GM12878 (cell line): ENCODE data around the gene MPP2. TPM values are rescaled to one million over a fixed set of nuclear protein-coding genes. Genes with fewer than 3 reads are reported as not detected.

Experiments
- ATAC-seq: fragments of 200-7000 bp; cut with Tn5 transposase; 3 replicates; pipeline ENCODE4 v1.9.1; 2020; ENCODE audit warnings: mild to moderate bottlenecking, moderate library complexity
- BruUV-seq: library from RNA; stranded (reverse); fragments of 400-500 nt; replicated peaks from 2 replicates; lab custom pipeline; 2021; lab: Mats Ljungman, UMichigan
- CTCF ChIA-PET: fragments of 300-600 bp; sonication (Branson Sonifier 250); formaldehyde crosslinking; extraction: SDS; loops from one replicate; lab custom pipeline; 2021; ENCODE audit warnings: inconsistent platforms; lab: Yijun Ruan, JAX
- POLR2A ChIA-PET: fragments of 350-600 bp; formaldehyde crosslinking; extraction: SDS; loops from one replicate; lab custom pipeline; 2021; ENCODE audit warnings: inconsistent platforms; lab: Charles Lee
- RAD21 ChIA-PET: fragments of 300-600 bp; sonication (Branson Sonifier 250); formaldehyde crosslinking; loops from one replicate; lab custom pipeline; 2023; ENCODE audit warnings: antibody characterized with exemption; ENCODE audit not compliant: unreplicated experiment; lab: Charles Lee
- SMC1A ChIA-PET: fragments of 300-600 bp; sonication (Branson Sonifier 250); formaldehyde crosslinking; loops from one replicate; lab custom pipeline; 2023; ENCODE audit not compliant: unreplicated experiment, uncharacterized antibody; lab: Charles Lee
- DNase-seq: peaks from one replicate; pipeline ENCODE4 v3.0.0-alpha.2; 2011; ENCODE audit warnings: low read depth, low spot score
- FAIRE-seq: peaks from 3 replicates; lab custom pipeline; 2011; peaks lifted over from hg19 to GRCh38; lab: Jason Lieb, UNC
- H2AFZ ChIP-seq: 2 replicates; pipeline ENCODE4 v1.6.0; 2011; ENCODE audit warnings: low read depth, low read length, control low read depth; ENCODE audit not compliant: control insufficient read depth
- H3K27ac ChIP-seq: 2 replicates; pipeline ENCODE4 v1.5.1; 2011; ENCODE audit warnings: control low read depth; ENCODE audit not compliant: control insufficient read depth, insufficient read depth
- H3K27me3 ChIP-seq, 2 experiments: replicated peaks in 1 of 2; 2 replicates each; pipeline versions ENCODE4 v1.6.0 to v1.6.1; 2011; ENCODE audit warnings: low read length in 1 of 2; ENCODE audit not compliant: control insufficient read depth in 2 of 2, insufficient read depth in 2 of 2
- H3K36me3 ChIP-seq, 2 experiments: 2 replicates each; pipeline ENCODE4 v1.5.1; 2011; ENCODE audit warnings: low read length in 1 of 2; ENCODE audit not compliant: control insufficient read depth in 2 of 2, insufficient read depth in 2 of 2
- H3K4me1 ChIP-seq: 2 replicates; pipeline ENCODE4 v1.6.1; 2011; ENCODE audit warnings: mild to moderate bottlenecking, low read length, moderate library complexity, mixed read lengths; ENCODE audit not compliant: control insufficient read depth, insufficient read depth
- H3K4me2 ChIP-seq: 2 replicates; pipeline ENCODE4 v1.6.0; 2011; ENCODE audit warnings: control low read depth; ENCODE audit not compliant: control insufficient read depth, insufficient read depth
- H3K4me3 ChIP-seq: fragments of 200-600 bp; sonication (generic); 2 replicates; pipeline ENCODE4 v1.5.1; 2016
- H3K79me2 ChIP-seq: 2 replicates; pipeline ENCODE4 v1.6.0; 2011; ENCODE audit warnings: low read length; ENCODE audit not compliant: control insufficient read depth, insufficient read depth
- H3K9ac ChIP-seq: 2 replicates; pipeline ENCODE4 v1.8.0; 2011; ENCODE audit warnings: low read length, control low read depth, mixed read lengths; ENCODE audit not compliant: control insufficient read depth, insufficient read depth
- H3K9me3 ChIP-seq: replicated peaks from 3 replicates; pipeline ENCODE4 v1.5.1; 2011; ENCODE audit warnings: mild to moderate bottlenecking, low read length; ENCODE audit not compliant: control insufficient read depth, insufficient read depth
- H4K20me1 ChIP-seq: 2 replicates; pipeline ENCODE4 v1.6.0; 2011; ENCODE audit not compliant: control insufficient read depth, insufficient read depth
- BMI1 ChIP-seq: fragments of 450-650 bp; IDR thresholded peaks from 2 replicates; pipeline ENCODE4 v1.6.1; 2016; ENCODE audit warnings: mild to moderate bottlenecking, moderate library complexity, borderline replicate concordance
- CTCF ChIP-seq, 3 experiments: IDR thresholded peaks in 2 of 3; conservative IDR thresholded peaks in 1 of 3; 2 replicates each; pipeline ENCODE4 v1.5.1; 2011; ENCODE audit warnings: low read depth in 3 of 3, low read length in 3 of 3, mild to moderate bottlenecking in 3 of 3, control low read depth in 2 of 3, moderate library complexity in 2 of 3, inconsistent platforms in 1 of 3, mixed read lengths in 1 of 3; ENCODE audit not compliant: control insufficient read depth in 2 of 3, insufficient read depth in 1 of 3; ENCODE audit errors: extremely low read depth in 1 of 3
- ETV6 ChIP-seq, 2 experiments: fragments of 450-650 bp in 1 of 2; IDR thresholded peaks in 1 of 2; conservative IDR thresholded peaks in 1 of 2; 2 replicates each; pipeline ENCODE4 v1.6.1; 2014; ENCODE audit warnings: antibody characterized with exemption in 1 of 2, borderline replicate concordance in 1 of 2, low read depth in 1 of 2, mild to moderate bottlenecking in 1 of 2, moderate library complexity in 1 of 2
- EZH2 ChIP-seq: IDR thresholded peaks from 2 replicates; pipeline ENCODE4 v1.6.1; 2012; ENCODE audit warnings: low read depth, mild to moderate bottlenecking, control low read depth, inconsistent platforms, low read length, borderline replicate concordance; ENCODE audit not compliant: control insufficient read depth
- IRF5 ChIP-seq: fragments of 450-650 bp; IDR thresholded peaks from 2 replicates; pipeline ENCODE4 v1.6.1; 2017; ENCODE audit warnings: borderline replicate concordance
- MLLT1 ChIP-seq: fragments of 450-650 bp; IDR thresholded peaks from 2 replicates; pipeline ENCODE4 v1.6.1; 2016; ENCODE audit warnings: mild to moderate bottlenecking
- MYB ChIP-seq: fragments of 150-350 bp; IDR thresholded peaks from 2 replicates; pipeline ENCODE4 v1.6.1; 2014; ENCODE audit warnings: mild to moderate bottlenecking, low read depth, low read length, borderline replicate concordance
- PAX5 ChIP-seq: IDR thresholded peaks from 2 replicates; pipeline ENCODE4 v1.6.1; 2011; ENCODE audit warnings: low read depth, low read length, borderline replicate concordance
- PML ChIP-seq: IDR thresholded peaks from 2 replicates; pipeline ENCODE4 v1.6.1; 2012; ENCODE audit warnings: low read length, inconsistent platforms
- RELA ChIP-seq: fragments of 450-650 bp; IDR thresholded peaks from 2 replicates; pipeline ENCODE4 v1.8.0; 2014; ENCODE audit warnings: borderline replicate concordance; ENCODE audit not compliant: partially characterized antibody
- RELB ChIP-seq: fragments of 450-650 bp; IDR thresholded peaks from 2 replicates; pipeline ENCODE4 v1.6.1; 2017; ENCODE audit warnings: low read depth, mild to moderate bottlenecking, moderate library complexity
- SMAD1 ChIP-seq: fragments of 450-650 bp; IDR thresholded peaks from 2 replicates; pipeline ENCODE4 v1.6.1; 2018; ENCODE audit warnings: mild to moderate bottlenecking, low read depth; ENCODE audit not compliant: partially characterized antibody
- SREBF1 ChIP-seq: IDR thresholded peaks from 2 replicates; pipeline ENCODE4 v1.6.1; 2012; ENCODE audit warnings: mild to moderate bottlenecking, low read length
- SREBF2 ChIP-seq: IDR thresholded peaks from 2 replicates; pipeline ENCODE4 v1.6.1; 2012; ENCODE audit warnings: mild to moderate bottlenecking, low read length
- STAT1 ChIP-seq: fragments of 450-650 bp; conservative IDR thresholded peaks from 2 replicates; pipeline ENCODE4 v1.6.1; 2014; ENCODE audit warnings: antibody characterized with exemption, mild to moderate bottlenecking
- TARDBP ChIP-seq: IDR thresholded peaks from 2 replicates; pipeline ENCODE4 v1.6.1; 2016; ENCODE audit warnings: borderline replicate concordance
- TCF3 ChIP-seq: IDR thresholded peaks from 2 replicates; pipeline ENCODE4 v1.6.1; 2012; ENCODE audit warnings: low read depth, mild to moderate bottlenecking, low read length, borderline replicate concordance; ENCODE audit not compliant: insufficient read depth
- ZNF24 ChIP-seq: fragments of 450-650 bp; IDR thresholded peaks from 2 replicates; pipeline ENCODE4 v1.6.1; 2017; ENCODE audit warnings: antibody characterized with exemption, mild to moderate bottlenecking
- WGBS: methylation state at CpG from one replicate; pipeline ENCODE4 v1.1.6; 2016; ENCODE audit warnings: low lambda C conversion rate; ENCODE audit not compliant: insufficient replicate concordance, insufficient coverage; ENCODE audit errors: missing lambda C conversion rate; 5-methylcytosine and 5-hydroxymethylcytosine counted together
- in situ Hi-C: fragments of 300-500 bp; cut with MboI; formaldehyde crosslinking; loops from 9 replicates; pipeline ENCODE4 v1.14.3; 2018; ENCODE audit warnings: mixed read lengths
- intact Hi-C: fragments of 100-400 bp; cut with micrococcal nuclease; formaldehyde crosslinking; loops from one replicate; pipeline ENCODE4 v1.14.2; 2022; ENCODE audit not compliant: unreplicated experiment
- polyA plus RNA-seq, 11 experiments: library from polyadenylated mRNA; depleted of rRNA in 4 of 11; unstranded in 6 of 11; stranded (reverse) in 5 of 11; fragments of >200 nt; fragmentation: Nextera tagmentation in 4 of 11; fragmentation: Illumina TruSeq in 1 of 11; extraction: Ambion mirVana in 4 of 11; extraction: Trizol in 1 of 11; gene quantifications; 1 replicate in 1 of 11; 2 replicates in 10 of 11; pipeline versions ENCODE4 v1.2.1 to v1.2.3, GENCODE V29; 2011 to 2016; ENCODE audit warnings: inconsistent platforms in 2 of 11, missing spikeins in 2 of 11, low read depth in 1 of 11
- total RNA-seq, 4 experiments: library from RNA; depleted of rRNA in 3 of 4; stranded (reverse); fragments of >200 nt in 3 of 4; fragmentation: Illumina TruSeq in 1 of 4; extraction: Trizol in 1 of 4; gene quantifications; 2 replicates each; pipeline versions ENCODE4 v1.2.1 to v1.2.3, GENCODE V29; 2013 to 2021

MPP2 gene
- total and polyA plus RNA-seq, 10 of the 15 experiments (the other 5 are each of a cell fraction or from before 2014, with no cell fraction given) = 0.02 to 0.23 (median 0.15) TPM; not detected in 2

GRCh38 chr17:43882761-43883415 lies 24.4 kb downstream of the MPP2 start:
- intact Hi-C loops = no loop called here
- Histone ChIP-seq H3K27ac (no peak overlapping the region), H3K4me3 (no peak overlapping the region), H3K4me2 (no peak overlapping the region), H3K79me2 (no peaks in the 10 kb centered on the region), H4K20me1 (no peaks in the 10 kb centered on the region), H3K27me3 (no peaks in the 10 kb centered on the region)
- POLR2A ChIA-PET = no interaction called here
- SMC1A ChIA-PET = no interaction called here
- TF ChIP-seq TARDBP (no peak), MLLT1 (no peak), TCF3 (no peak), SMAD1 (no peak), BMI1 (no peak), EZH2 (no peak), RELB (no peak), IRF5 (no peak), SREBF1 (no peak), PAX5 (no peak), ETV6 (conservative IDR thresholded peaks at IDR 0.05 in 1 of 2, IDR thresholded peaks at IDR 0.05 in 1 of 2; ENCODE audit: borderline replicate concordance in 1 of 2, low read depth in 1 of 2) (no peak), STAT1 (no peak), SREBF2 (no peak), MYB (no peak), ZNF24 (no peak), RELA (no peak), CTCF (IDR thresholded peaks at IDR 0.05 in 2 of 3, conservative IDR thresholded peaks at IDR 0.05 in 1 of 3; ENCODE audit: control insufficient read depth in 2 of 3, extremely low read depth in 1 of 3, insufficient read depth in 1 of 3, low read depth in 3 of 3, low read length in 3 of 3) (no peak), PML (no peak)
- TF ChIP-seq, all 136 proteins: peak for 0
- Histone ChIP-seq H2AFZ (no peak overlapping the region), H3K9ac (no peak overlapping the region), H3K9me3 (no peaks in the 10 kb centered on the region), H3K4me1 (no peaks in the 10 kb centered on the region), H3K36me3 (no peaks in the 10 kb centered on the region)
- RAD21 ChIA-PET = no interaction called here
- DNase-seq = no peak
- in situ Hi-C loops = no loop called here
- CTCF ChIA-PET = no interaction called here
- no peak for FAIRE-seq
- 47% methylated on average over 14 of the region's 14 CpGs for WGBS
- no peak for ATAC-seq
- no TSS peak for BruUV-seq
